ENCODE data around the gene MAGEA9B. TPM values are rescaled to one million over a fixed set of nuclear protein-coding genes. Genes with fewer than 3 reads are reported as not detected.
A peak's percentile ranks its signal among the peaks of the same experiment; 100 is the strongest.

The MAGEA9B gene
- polyA plus RNA-seq, 1 donor from 2014 or later = not detected

- H3K4me2 ChIP-seq (ENCODE audit: low read length) = peak overlapping the region; percentile 51
- TF ChIP-seq EP300 (conservative IDR thresholded peaks at IDR 0.05; ENCODE audit: poor library complexity, severe bottlenecking) (no peak), TAF1 (IDR thresholded peaks at IDR 0.05; ENCODE audit: low read depth) (no peak), RAD21 (conservative IDR thresholded peaks at IDR 0.05) (no peak), EZH2 (IDR thresholded peaks at IDR 0.05; ENCODE audit: borderline replicate concordance, insufficient read depth, low read length, poor library complexity, severe bottlenecking) (no peak), MXI1 (conservative IDR thresholded peaks at IDR 0.05; ENCODE audit: poor library complexity, severe bottlenecking) (no peak), POLR2AphosphoS5 (IDR thresholded peaks at IDR 0.05) (no peak), CTCF (IDR thresholded peaks at IDR 0.05; ENCODE audit: poor library complexity, severe bottlenecking) (no peak), SMC3 (conservative IDR thresholded peaks at IDR 0.05; ENCODE audit: poor library complexity) (no peak)
- TF ChIP-seq, protein P1, sequence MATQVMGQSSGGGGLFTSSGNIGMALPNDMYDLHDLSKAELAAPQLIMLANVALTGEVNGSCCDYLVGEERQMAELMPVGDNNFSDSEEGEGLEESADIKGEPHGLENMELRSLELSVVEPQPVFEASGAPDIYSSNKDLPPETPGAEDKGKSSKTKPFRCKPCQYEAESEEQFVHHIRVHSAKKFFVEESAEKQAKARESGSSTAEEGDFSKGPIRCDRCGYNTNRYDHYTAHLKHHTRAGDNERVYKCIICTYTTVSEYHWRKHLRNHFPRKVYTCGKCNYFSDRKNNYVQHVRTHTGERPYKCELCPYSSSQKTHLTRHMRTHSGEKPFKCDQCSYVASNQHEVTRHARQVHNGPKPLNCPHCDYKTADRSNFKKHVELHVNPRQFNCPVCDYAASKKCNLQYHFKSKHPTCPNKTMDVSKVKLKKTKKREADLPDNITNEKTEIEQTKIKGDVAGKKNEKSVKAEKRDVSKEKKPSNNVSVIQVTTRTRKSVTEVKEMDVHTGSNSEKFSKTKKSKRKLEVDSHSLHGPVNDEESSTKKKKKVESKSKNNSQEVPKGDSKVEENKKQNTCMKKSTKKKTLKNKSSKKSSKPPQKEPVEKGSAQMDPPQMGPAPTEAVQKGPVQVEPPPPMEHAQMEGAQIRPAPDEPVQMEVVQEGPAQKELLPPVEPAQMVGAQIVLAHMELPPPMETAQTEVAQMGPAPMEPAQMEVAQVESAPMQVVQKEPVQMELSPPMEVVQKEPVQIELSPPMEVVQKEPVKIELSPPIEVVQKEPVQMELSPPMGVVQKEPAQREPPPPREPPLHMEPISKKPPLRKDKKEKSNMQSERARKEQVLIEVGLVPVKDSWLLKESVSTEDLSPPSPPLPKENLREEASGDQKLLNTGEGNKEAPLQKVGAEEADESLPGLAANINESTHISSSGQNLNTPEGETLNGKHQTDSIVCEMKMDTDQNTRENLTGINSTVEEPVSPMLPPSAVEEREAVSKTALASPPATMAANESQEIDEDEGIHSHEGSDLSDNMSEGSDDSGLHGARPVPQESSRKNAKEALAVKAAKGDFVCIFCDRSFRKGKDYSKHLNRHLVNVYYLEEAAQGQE (IDR thresholded peaks at IDR 0.05; ENCODE audit: borderline replicate concordance) = no peak
- no peaks in the 10 kb centered on the region for H3K36me3 ChIP-seq (ENCODE audit: insufficient read depth, low read length)
- H4K20me1 ChIP-seq (ENCODE audit: insufficient read depth) = no peaks in the 10 kb centered on the region
- H3K27ac ChIP-seq (ENCODE audit: low read length) = no peak overlapping the region
- H3K4me3 ChIP-seq (ENCODE audit: low read length) = peak overlapping the region; percentile 75
- no peaks in the 10 kb centered on the region for H3K9me3 ChIP-seq (ENCODE audit: low read length)
- peaks cover 2% of the 10 kb centered on the region for H3K79me2 ChIP-seq (replicated peaks; ENCODE audit: insufficient read depth, low read length)
- no peaks in the 10 kb centered on the region for H3K9me2 ChIP-seq (ENCODE audit: insufficient read depth, low read length)
- H3F3A ChIP-seq (ENCODE audit: insufficient read depth, low read length, poor library complexity, severe bottlenecking) = no peaks in the 10 kb centered on the region
- no peak overlapping the region for H3K9ac ChIP-seq (ENCODE audit: low read length)
- peaks cover 3% of the 10 kb centered on the region for H3K27me3 ChIP-seq (ENCODE audit: insufficient read depth, low read depth, low read length)
- no peak overlapping the region for H2AFZ ChIP-seq (ENCODE audit: low read depth, low read length)
Observed at GRCh38 chrX:149629730-149630387, 42.6 kb upstream of the MAGEA9B start.

DNA sequence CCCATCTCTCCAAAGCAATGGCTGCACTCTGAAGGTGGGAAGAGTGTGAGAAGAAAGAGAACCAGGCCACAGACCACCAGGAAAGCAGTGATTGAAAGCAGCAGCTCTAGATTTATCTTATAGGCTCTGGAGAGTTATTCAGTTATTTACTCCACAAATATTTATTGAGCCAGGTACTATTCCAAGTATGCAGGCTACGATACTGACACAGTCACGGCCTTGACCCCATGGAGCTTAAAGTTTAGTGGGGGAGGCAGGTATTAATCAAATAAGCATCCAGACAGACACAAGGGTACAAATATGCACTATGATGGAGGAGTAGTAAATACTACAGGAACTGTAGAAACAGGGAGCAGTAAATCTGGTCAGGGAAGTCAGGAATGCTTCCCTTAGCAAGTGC is 41.5 kb upstream of the MAGEA9B start:
- TF ChIP-seq EP300 (conservative IDR thresholded peaks at IDR 0.05; ENCODE audit: poor library complexity, severe bottlenecking) (no peak), POLR2AphosphoS5 (IDR thresholded peaks at IDR 0.05) (no peak), EZH2 (IDR thresholded peaks at IDR 0.05; ENCODE audit: borderline replicate concordance, insufficient read depth, low read length, poor library complexity, severe bottlenecking) (no peak), MXI1 (conservative IDR thresholded peaks at IDR 0.05; ENCODE audit: poor library complexity, severe bottlenecking) (no peak), TAF1 (IDR thresholded peaks at IDR 0.05; ENCODE audit: low read depth) (no peak), SMC3 (conservative IDR thresholded peaks at IDR 0.05; ENCODE audit: poor library complexity) (no peak), CTCF (IDR thresholded peaks at IDR 0.05; ENCODE audit: poor library complexity, severe bottlenecking) (no peak), RAD21 (conservative IDR thresholded peaks at IDR 0.05) (no peak)
- TF ChIP-seq, protein P1 (IDR thresholded peaks at IDR 0.05; ENCODE audit: borderline replicate concordance) = no peak
- Histone ChIP-seq H3K27ac (ENCODE audit: low read length) (no peak overlapping the region), H3K9me2 (ENCODE audit: insufficient read depth, low read length) (no peaks in the 10 kb centered on the region), H4K20me1 (ENCODE audit: insufficient read depth) (no peaks in the 10 kb centered on the region), H3K4me2 (ENCODE audit: low read length) (no peak overlapping the region), H3K36me3 (ENCODE audit: insufficient read depth, low read length) (no peaks in the 10 kb centered on the region), H3K4me3 (ENCODE audit: low read length) (no peak overlapping the region), H3K79me2 (replicated peaks; ENCODE audit: insufficient read depth, low read length) (peaks cover 2% of the 10 kb centered on the region), H3K9me3 (ENCODE audit: low read length) (no peaks in the 10 kb centered on the region), H3K9ac (ENCODE audit: low read length) (no peak overlapping the region), H2AFZ (ENCODE audit: low read depth, low read length) (no peak overlapping the region), H3F3A (ENCODE audit: insufficient read depth, low read length, poor library complexity, severe bottlenecking) (no peaks in the 10 kb centered on the region), H3K27me3 (ENCODE audit: insufficient read depth, low read depth, low read length) (peaks cover 3% of the 10 kb centered on the region)
